Sigmoid colon (tissue), 7 donors: ENCODE results near the gene PIANP. TPM values are rescaled to one million over a fixed set of nuclear protein-coding genes. Genes with fewer than 3 reads are reported as not detected.

Experiments
- DNase-seq: peaks from one replicate; pipeline ENCODE4 v3.0.0-alpha.2; 2019
- H3K27ac ChIP-seq, 4 donors: fragments of 200-600 bp; sonication (generic); one replicate each; pipeline ENCODE4 v1.5.1; 2016 to 2019; ENCODE audit warnings: mild to moderate bottlenecking in 1 of 4
- H3K27me3 ChIP-seq, 3 donors: fragments of 200-600 bp; sonication (generic); one replicate each; pipeline ENCODE4 v1.5.1; 2019; ENCODE audit warnings: mild to moderate bottlenecking in 1 of 3
- H3K36me3 ChIP-seq, 4 donors: fragments of 200-600 bp; sonication (generic); one replicate each; pipeline ENCODE4 v1.5.1; 2016 to 2019
- H3K4me1 ChIP-seq, 4 donors: fragments of 200-600 bp; sonication (generic); one replicate each; pipeline ENCODE4 v1.5.1; 2017 to 2019
- H3K4me3 ChIP-seq, 4 donors: fragments of 200-600 bp; sonication (generic); one replicate each; pipeline ENCODE4 v1.5.1; 2017 to 2019; ENCODE audit warnings: mild to moderate bottlenecking in 2 of 4, moderate library complexity in 1 of 4
- H3K9me3 ChIP-seq, 4 donors: fragments of 200-600 bp in 3 of 4; sonication (generic) in 3 of 4; one replicate each; pipeline versions ENCODE4 v1.5.1 to v1.6.1; 2013 to 2019
- EP300 ChIP-seq, 4 donors: sonication (generic); formaldehyde crosslinking; IDR thresholded peaks; one replicate each; pipeline ENCODE4 v1.6.1; 2017; ENCODE audit warnings: antibody characterized with exemption in 4 of 4
- POLR2A ChIP-seq, 2 donors: fragments of 450-650 bp; IDR thresholded peaks; one replicate each; pipeline ENCODE4 v1.6.1; 2016; ENCODE audit warnings: antibody characterized with exemption in 2 of 2, mild to moderate bottlenecking in 2 of 2, moderate library complexity in 2 of 2
- POLR2AphosphoS5 ChIP-seq, 4 donors: sonication (generic); formaldehyde crosslinking; IDR thresholded peaks; one replicate each; pipeline ENCODE4 v1.6.1; 2017; ENCODE audit warnings: antibody characterized with exemption in 4 of 4
- WGBS, 2 donors: extraction: QIAGEN DNeasy Blood & Tissue Kit; methylation state at CpG; one replicate each; pipeline ENCODE4 v1.1.7; 2013; 5-methylcytosine and 5-hydroxymethylcytosine counted together
- intact Hi-C: fragments of 100-400 bp; cut with DNase I; formaldehyde crosslinking; loops from one replicate; pipeline ENCODE4 v1.15.1; 2023
- polyA plus RNA-seq, 3 donors: library from polyadenylated mRNA; stranded (reverse); fragments of 200-250 nt; gene quantifications; one replicate each; pipeline ENCODE4 v1.2.3, GENCODE V29; 2013
- total RNA-seq, 4 donors: library from RNA; depleted of rRNA; stranded (reverse); fragments of >200 nt; gene quantifications; one replicate each; pipeline ENCODE4 v1.1.0, GENCODE V29; 2016
- TF ChIP-seq, protein P1 (sequence below), 4 experiments: fragments of 450-650 bp in 3 of 4; fragments of 200-600 bp in 1 of 4; IDR thresholded peaks; one replicate each; pipeline ENCODE4 v1.5.1; 2016 to 2019; ENCODE audit warnings: antibody characterized with exemption in 4 of 4, mild to moderate bottlenecking in 3 of 4, moderate library complexity in 2 of 4
- donor health status: healthy with polysubstance abuse.
- donor health status: Bipolar disorder and iron deficiency.
- donor health status: healthy.

PIANP gene
- total and polyA plus RNA-seq, 7 donors = 0.27 to 2.0 (median 0.49) TPM

DNA sequence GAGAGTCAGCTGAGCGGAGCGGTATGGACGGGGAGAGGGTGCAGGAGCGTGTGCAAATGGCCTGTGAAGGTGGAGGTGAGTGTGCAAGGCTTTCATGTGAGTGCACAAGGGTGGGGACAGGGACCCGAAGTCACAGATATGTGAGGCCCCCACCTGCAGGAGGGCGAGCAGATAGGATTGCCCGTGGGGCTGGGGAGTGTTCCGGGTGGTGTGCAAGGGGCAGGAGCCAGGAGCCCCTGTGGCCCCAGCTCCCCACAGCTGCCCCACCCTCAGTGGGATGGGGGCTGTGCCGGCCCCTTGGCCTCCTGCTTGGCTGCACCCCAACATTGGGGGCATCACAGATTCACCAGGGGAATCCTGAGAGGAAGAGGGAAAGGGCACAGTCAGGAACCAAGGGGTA is 5.9 kb downstream of the PIANP start:
- Histone ChIP-seq H3K27me3 (peaks cover 4 to 41% (median 37%) of the 10 kb centered on the region in 3 donors), H3K9me3 (no peaks in the 10 kb centered on the region), H3K4me3 (no peak overlapping the region), H3K36me3 (no peaks in the 10 kb centered on the region), H3K27ac (no peak overlapping the region), H3K4me1 (peaks cover 0 to 13% (median 11%) of the 10 kb centered on the region in 4 donors)
- DNase-seq = no peak
- intact Hi-C loops = no loop called here
- TF ChIP-seq POLR2A (IDR thresholded peaks at IDR 0.05) (no peak), EP300 (IDR thresholded peaks at IDR 0.05) (no peak), POLR2AphosphoS5 (IDR thresholded peaks at IDR 0.05) (no peak)
- TF ChIP-seq, protein P1, sequence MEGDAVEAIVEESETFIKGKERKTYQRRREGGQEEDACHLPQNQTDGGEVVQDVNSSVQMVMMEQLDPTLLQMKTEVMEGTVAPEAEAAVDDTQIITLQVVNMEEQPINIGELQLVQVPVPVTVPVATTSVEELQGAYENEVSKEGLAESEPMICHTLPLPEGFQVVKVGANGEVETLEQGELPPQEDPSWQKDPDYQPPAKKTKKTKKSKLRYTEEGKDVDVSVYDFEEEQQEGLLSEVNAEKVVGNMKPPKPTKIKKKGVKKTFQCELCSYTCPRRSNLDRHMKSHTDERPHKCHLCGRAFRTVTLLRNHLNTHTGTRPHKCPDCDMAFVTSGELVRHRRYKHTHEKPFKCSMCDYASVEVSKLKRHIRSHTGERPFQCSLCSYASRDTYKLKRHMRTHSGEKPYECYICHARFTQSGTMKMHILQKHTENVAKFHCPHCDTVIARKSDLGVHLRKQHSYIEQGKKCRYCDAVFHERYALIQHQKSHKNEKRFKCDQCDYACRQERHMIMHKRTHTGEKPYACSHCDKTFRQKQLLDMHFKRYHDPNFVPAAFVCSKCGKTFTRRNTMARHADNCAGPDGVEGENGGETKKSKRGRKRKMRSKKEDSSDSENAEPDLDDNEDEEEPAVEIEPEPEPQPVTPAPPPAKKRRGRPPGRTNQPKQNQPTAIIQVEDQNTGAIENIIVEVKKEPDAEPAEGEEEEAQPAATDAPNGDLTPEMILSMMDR (IDR thresholded peaks at IDR 0.05) = no peak
- 50 to 82% methylated on average over 9 of the region's 9 CpGs for WGBS, 2 donors

DNA sequence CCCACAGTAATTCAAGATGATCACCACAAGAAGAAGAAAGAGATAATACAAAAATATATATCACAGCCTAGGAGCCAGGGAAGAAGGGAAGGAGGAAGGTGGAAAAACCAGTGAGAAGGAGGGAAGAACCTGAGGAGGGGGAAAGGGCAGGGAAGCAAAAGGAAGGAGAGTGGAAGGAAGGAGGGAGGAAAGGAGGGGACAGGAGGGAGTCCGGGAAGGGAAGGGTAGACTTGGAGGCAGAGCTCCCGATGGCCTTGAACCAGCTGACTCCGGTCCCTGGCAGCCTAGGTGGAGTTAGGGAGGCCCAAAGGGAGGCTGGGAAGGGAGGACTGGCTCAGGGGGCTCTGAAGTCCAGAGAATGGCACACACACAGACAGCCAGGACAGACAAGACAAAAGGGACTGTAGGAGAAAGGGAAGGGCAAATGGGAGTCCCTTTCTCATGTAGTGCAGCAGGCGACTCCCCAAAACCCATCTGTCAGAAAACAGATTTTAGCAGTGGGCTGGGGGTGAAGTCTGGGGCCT is 6.7 kb downstream of the PIANP start:
- no peak overlapping the region for H3K4me3 ChIP-seq
- no peak for TF ChIP-seq POLR2AphosphoS5 (IDR thresholded peaks at IDR 0.05)
- no peak for TF ChIP-seq EP300 (IDR thresholded peaks at IDR 0.05)
- TF ChIP-seq, protein P1 (IDR thresholded peaks at IDR 0.05) = no peak
- no peak for TF ChIP-seq POLR2A (IDR thresholded peaks at IDR 0.05)
- H3K27ac ChIP-seq = no peak overlapping the region
- peaks cover 0 to 11% (median 10%) of the 10 kb centered on the region in 4 donors for H3K4me1 ChIP-seq
- intact Hi-C loops = no loop called here
- no peaks in the 10 kb centered on the region for H3K9me3 ChIP-seq
- H3K36me3 ChIP-seq = no peaks in the 10 kb centered on the region
- H3K27me3 ChIP-seq = peaks cover 4 to 33% (median 29%) of the 10 kb centered on the region in 3 donors
- WGBS, 2 donors = 63 to 86% methylated on average over 4 of the region's 4 CpGs
- no peak for DNase-seq

DNA sequence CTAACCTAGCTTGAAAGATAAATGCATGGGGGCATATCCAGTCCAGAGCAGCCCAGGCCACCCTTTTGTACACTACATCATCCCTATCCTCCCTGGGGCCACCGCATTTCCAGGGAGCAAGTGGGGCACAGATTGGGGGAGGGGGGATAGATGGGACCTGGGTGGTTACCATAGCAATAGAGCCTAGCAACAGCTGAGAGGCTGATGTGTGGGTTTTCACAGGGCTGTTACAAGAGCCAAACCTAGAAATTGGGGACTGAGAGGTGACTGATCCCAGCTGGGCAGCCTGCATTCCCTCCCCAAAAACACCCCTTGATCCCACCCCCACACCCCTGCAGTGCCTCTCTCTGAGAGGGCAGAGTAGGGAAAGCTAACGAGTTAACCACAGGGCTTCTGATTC is 7.7 kb downstream of the PIANP start:
- no peak for DNase-seq
- Histone ChIP-seq H3K36me3 (no peaks in the 10 kb centered on the region), H3K27me3 (peaks cover 0 to 23% (median 19%) of the 10 kb centered on the region in 3 donors), H3K4me3 (no peak overlapping the region), H3K4me1 (peaks cover 0 to 18% (median 17%) of the 10 kb centered on the region in 4 donors), H3K9me3 (no peaks in the 10 kb centered on the region), H3K27ac (no peak overlapping the region)
- TF ChIP-seq, protein P1 (IDR thresholded peaks at IDR 0.05) = no peak
- TF ChIP-seq EP300 (IDR thresholded peaks at IDR 0.05) (no peak), POLR2A (IDR thresholded peaks at IDR 0.05) (no peak), POLR2AphosphoS5 (IDR thresholded peaks at IDR 0.05) (no peak)
- WGBS, 2 donors = 74 to 78% methylated on average over 2 of the region's 2 CpGs
- intact Hi-C loops = no loop called here

DNA sequence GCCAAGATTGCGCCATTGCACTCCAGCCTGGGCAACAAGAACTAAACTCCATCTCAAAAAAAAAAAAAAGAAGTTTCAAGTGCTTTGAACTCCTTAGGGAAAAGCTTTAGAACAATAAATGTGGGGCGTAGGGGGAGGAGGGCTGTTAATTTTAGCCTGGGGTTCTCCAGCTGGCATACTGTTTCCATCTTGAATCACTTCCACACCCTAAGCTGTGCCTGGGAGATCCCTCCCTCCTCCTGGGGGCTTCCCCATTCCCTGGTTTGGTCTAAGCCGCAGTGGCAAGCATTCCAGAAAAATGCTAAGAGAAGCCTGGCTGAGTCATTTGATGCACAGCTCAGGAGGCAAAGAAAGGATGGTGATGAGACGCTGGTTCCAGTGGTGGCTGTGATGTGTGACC is 9.1 kb downstream of the PIANP start:
- no peak overlapping the region for H3K4me3 ChIP-seq
- 80 to 87% methylated on average over 4 of the region's 4 CpGs for WGBS, 2 donors
- no peak overlapping the region for H3K27ac ChIP-seq
- no peaks in the 10 kb centered on the region for H3K9me3 ChIP-seq
- DNase-seq = no peak
- intact Hi-C loops = no loop called here
- TF ChIP-seq POLR2A (IDR thresholded peaks at IDR 0.05) (no peak), EP300 (IDR thresholded peaks at IDR 0.05) (no peak), POLR2AphosphoS5 (IDR thresholded peaks at IDR 0.05) (no peak)
- TF ChIP-seq, protein P1 (IDR thresholded peaks at IDR 0.05) = no peak
- peaks cover 0 to 4% (median 0%) of the 10 kb centered on the region in 4 donors for H3K36me3 ChIP-seq
- peaks cover 0 to 9% (median 8%) of the 10 kb centered on the region in 3 donors for H3K27me3 ChIP-seq
- H3K4me1 ChIP-seq = peaks cover 0 to 32% (median 31%) of the 10 kb centered on the region in 4 donors
